Naive B cell (primary cell): ENCODE results near the gene VIM. TPM values are rescaled to one million over a fixed set of nuclear protein-coding genes. Genes with fewer than 3 reads are reported as not detected.

Experiments used
- ATAC-seq, 2 donors: fragments of 150-1000 bp; cut with Tn5 transposase; 2 replicates each; pipeline ENCODE4 v1.10.0; 2021; ENCODE audit warnings: low read depth in 2 of 2, mild to moderate bottlenecking in 2 of 2, moderate library complexity in 2 of 2
- DNase-seq: peaks from one replicate; pipeline ENCODE4 v3.0.0; 2022
- H3K27ac Mint-ChIP-seq, 6 donors: one replicate each; pipeline ENCODE4 v1.8.0; 2020 to 2022; ENCODE audit warnings: mild to moderate bottlenecking in 6 of 6, mixed read lengths in 6 of 6, moderate library complexity in 5 of 6, inconsistent platforms in 2 of 6
- H3K27me3 Mint-ChIP-seq, 3 donors: one replicate each; pipeline ENCODE4 v1.8.0; 2021 to 2022; ENCODE audit warnings: mixed read lengths in 3 of 3, mild to moderate bottlenecking in 1 of 3
- H3K36me3 Mint-ChIP-seq, 2 donors: one replicate each; pipeline ENCODE4 v1.8.0; 2020 to 2022; ENCODE audit warnings: mixed read lengths in 2 of 2, inconsistent platforms in 1 of 2, mild to moderate bottlenecking in 1 of 2
- H3K4me1 Mint-ChIP-seq, 3 donors: one replicate each; pipeline ENCODE4 v1.8.0; 2020 to 2022; ENCODE audit warnings: mixed read lengths in 3 of 3, inconsistent platforms in 1 of 3, mild to moderate bottlenecking in 1 of 3, moderate library complexity in 1 of 3
- H3K4me3 Mint-ChIP-seq, 8 donors: one replicate each; pipeline ENCODE4 v1.8.0; 2020 to 2022; ENCODE audit warnings: mild to moderate bottlenecking in 8 of 8, mixed read lengths in 8 of 8, moderate library complexity in 8 of 8, inconsistent platforms in 2 of 8
- H3K9me3 Mint-ChIP-seq, 7 donors: one replicate each; pipeline ENCODE4 v1.8.0; 2020 to 2022; ENCODE audit warnings: mixed read lengths in 7 of 7, mild to moderate bottlenecking in 5 of 7, inconsistent platforms in 2 of 7, moderate library complexity in 1 of 7
- polyA plus RNA-seq, 6 donors: library from polyadenylated mRNA; unstranded; fragments of 300-500 nt; fragmentation: Illumina TruSeq; gene quantifications; one replicate each; pipeline ENCODE4 v1.2.3, GENCODE V29; 2021; ENCODE audit warnings: low read depth in 6 of 6

VIM gene
- polyA plus RNA-seq, 6 donors from 2014 or later = 41.1 to 171 (median 131) TPM

DNA sequence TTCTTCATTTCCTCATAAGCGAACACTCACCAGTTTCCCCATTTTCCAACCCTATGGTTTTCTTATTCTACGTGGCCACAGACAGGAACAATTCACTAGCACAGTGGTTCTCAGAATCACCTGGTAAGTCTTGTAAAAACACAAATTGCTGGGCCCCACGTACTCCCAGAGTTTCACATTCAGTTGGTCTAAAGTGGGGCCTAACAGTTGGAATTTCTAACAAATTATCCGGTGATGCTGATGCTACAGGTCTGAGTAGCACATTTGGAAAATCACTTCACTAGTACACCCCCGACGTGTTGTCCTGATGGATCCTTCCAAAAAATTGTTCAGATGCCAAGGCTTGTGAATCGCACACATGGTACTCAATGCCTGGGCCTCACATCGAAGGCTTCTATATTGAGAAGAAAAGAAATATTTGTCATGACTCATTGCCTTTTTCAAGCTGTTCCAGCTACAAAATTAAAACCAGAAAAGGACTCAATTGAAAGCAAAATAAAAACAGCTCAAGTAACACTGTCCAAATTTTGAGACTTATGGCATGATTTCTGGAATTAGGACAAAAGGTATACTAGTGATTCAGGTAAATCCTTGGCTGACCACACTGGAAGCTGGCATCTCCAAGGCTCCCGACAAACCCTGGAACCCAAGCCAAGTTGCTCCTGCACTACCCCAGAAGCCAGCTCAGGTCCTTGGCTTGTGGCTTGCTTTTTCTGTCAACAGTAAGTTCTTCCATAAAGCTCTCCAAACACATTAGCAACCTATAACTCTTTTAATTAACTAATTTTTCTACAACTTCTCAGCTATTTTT, 12.9 kb upstream of the VIM start:
- no peak overlapping the region for H3K27ac Mint-ChIP-seq
- no peaks in the 10 kb centered on the region for H3K27me3 Mint-ChIP-seq
- ATAC-seq (no peak), DNase-seq (no peak)
- H3K36me3 Mint-ChIP-seq = no peaks in the 10 kb centered on the region
- H3K4me1 Mint-ChIP-seq = no peaks in the 10 kb centered on the region
- H3K4me3 Mint-ChIP-seq = no peak overlapping the region
- no peaks in the 10 kb centered on the region for H3K9me3 Mint-ChIP-seq

DNA sequence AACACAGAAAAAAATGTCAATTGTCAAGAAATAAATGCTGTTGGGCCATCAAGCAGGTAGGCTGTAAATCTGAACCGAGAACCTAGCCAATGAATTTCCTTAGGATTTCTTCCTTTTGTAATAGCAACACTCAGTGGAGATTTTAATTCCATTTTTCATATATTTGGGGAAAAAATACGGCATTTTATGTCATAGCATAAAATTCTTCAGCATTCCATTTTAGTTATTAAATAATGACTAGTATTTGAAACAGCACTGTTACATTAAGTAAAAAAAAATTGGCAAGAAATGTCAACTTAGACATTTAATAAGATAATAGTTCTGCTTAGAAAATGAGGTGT, 12.3 kb upstream of the VIM start:
- no peak overlapping the region for H3K4me3 Mint-ChIP-seq
- no peaks in the 10 kb centered on the region for H3K36me3 Mint-ChIP-seq
- H3K9me3 Mint-ChIP-seq = no peaks in the 10 kb centered on the region
- no peaks in the 10 kb centered on the region for H3K4me1 Mint-ChIP-seq
- ATAC-seq (no peak), DNase-seq (no peak)
- no peak overlapping the region for H3K27ac Mint-ChIP-seq
- H3K27me3 Mint-ChIP-seq = peaks cover 0 to under 1% (median 0%) of the 10 kb centered on the region in 3 donors

DNA sequence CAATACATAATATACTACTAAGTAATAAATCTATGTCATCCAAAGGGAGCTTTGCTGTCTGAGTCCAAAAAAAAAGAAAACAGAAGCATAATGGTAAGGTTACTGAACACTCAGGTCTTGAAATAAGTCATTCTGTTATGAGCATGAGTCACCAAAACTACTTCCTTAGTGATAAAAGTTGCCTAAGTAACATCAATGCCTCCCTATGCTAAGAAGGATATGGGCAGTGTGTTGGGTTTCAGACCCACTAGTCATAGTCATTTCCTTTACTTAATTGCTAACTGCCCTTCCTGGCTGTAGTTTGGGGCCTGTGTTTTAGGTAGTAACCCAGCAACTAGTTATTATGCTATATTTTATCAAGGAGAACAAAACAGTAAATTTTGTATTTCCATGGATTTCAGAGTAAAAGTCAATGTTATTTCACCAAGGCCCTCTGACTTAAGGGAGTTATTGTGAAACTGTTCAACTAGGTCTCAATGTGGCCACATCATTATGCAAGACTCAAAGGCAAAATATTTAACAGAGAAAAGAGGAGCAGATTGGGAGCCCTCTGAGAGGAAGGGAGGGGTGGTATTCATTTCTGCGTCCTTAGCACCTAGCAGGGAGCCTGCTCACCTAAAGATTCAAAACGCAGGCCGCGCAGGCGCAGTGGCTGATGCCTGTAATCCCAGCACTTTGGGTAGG, 11.7 kb upstream of the VIM start:
- H3K4me1 Mint-ChIP-seq = peaks cover 0 to 2% (median 0%) of the 10 kb centered on the region in 3 donors
- no peak overlapping the region for H3K4me3 Mint-ChIP-seq
- ATAC-seq = peak; percentile 21 to 61
- no peak for DNase-seq
- H3K36me3 Mint-ChIP-seq = no peaks in the 10 kb centered on the region
- H3K27me3 Mint-ChIP-seq = peaks cover 0 to 5% (median 0%) of the 10 kb centered on the region in 3 donors
- H3K9me3 Mint-ChIP-seq = no peaks in the 10 kb centered on the region
- H3K27ac Mint-ChIP-seq = no peak overlapping the region

DNA sequence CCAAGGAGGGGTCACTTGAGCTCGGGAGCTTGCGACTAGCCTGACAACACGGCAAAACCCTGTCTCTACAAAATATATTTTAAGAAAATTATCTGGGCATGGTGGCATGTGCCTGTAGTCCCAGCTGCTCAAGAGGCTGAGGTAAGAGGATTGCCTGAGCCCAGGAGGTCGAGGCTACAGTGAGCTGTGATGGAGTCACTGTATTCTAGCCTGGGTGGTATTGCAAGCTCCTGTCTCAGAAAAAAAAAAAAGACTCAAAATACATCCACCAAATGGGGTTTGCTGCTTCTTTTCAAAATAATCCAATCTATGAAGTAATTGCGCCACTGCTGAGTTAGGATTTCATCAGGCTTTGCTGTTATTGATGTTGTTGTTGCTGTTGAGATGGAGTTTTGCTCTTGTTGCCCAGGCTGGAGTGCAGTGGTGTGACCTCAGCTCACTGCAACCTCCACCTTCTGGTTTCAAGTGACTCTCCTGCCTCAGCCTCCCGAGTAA, 11.1 kb upstream of the VIM start:
- Mint-ChIP-seq H3K27ac (no peak overlapping the region), H3K27me3 (peaks cover 0 to 5% (median 0%) of the 10 kb centered on the region in 3 donors)

DNA sequence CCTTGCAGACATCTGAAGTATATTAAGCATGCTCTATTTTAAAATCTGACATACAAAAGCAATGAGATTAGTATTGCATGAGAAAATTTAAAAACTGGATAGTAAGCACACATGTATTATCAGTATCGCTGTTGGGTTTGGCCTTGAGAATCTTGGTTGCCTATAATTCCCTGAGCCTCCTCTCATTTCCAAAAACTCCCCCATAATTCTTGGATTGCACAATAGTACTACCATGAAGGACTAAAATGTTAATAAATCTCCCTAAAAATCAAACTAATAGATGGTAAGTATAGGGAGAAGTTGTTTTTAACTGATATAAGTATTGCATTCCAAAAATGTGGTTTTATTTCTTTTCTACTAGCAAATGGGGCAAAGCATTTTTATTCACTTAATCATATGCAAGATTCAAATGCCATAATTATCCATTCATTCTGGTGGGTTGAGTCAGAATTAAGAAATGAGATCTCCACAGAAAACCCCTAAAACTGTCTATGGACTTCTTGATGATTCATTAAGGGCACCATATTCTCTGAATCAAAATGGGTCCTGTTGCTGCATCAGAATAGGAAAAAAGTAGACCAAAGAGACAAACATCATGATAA, 10.3 kb upstream of the VIM start:
- no peaks in the 10 kb centered on the region for H3K9me3 Mint-ChIP-seq
- no peak overlapping the region for H3K4me3 Mint-ChIP-seq
- H3K27me3 Mint-ChIP-seq = peaks cover 0 to 11% (median 7%) of the 10 kb centered on the region in 3 donors
- no peak overlapping the region for H3K27ac Mint-ChIP-seq
- no peaks in the 10 kb centered on the region for H3K36me3 Mint-ChIP-seq
- peaks cover 5 to 6% (median 5%) of the 10 kb centered on the region in 3 donors for H3K4me1 Mint-ChIP-seq
- no peak for ATAC-seq
- DNase-seq = no peak

More for the DNA sequence above, 11.1 kb upstream of the VIM start:
- DNase-seq (no peak), ATAC-seq (no peak)
- Mint-ChIP-seq H3K4me3 (peak overlapping the region in 1 of 8 donors; percentile 66), H3K4me1 (peaks cover 0 to 2% (median 0%) of the 10 kb centered on the region in 3 donors), H3K9me3 (no peaks in the 10 kb centered on the region), H3K36me3 (no peaks in the 10 kb centered on the region)

DNA sequence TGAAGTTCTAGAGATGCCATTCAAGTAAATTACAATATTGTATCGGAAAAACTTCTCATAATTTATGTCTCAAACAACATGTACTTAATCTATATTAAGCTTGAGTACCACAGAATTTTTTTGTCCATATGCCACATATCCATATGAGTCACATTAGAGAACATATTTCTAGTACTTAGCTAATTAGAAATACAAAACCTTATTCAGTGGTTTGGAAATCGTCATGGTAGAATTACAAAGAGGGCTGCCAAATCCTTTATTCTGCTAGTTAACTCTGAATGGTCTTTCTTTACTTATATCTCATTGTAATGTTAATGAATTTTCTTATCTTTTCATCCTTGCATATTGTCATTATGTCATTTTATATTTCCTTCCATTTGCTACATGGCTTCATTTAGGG, 9.0 kb upstream of the VIM start:
- no peaks in the 10 kb centered on the region for H3K36me3 Mint-ChIP-seq
- H3K27me3 Mint-ChIP-seq = peaks cover 0 to 14% (median 7%) of the 10 kb centered on the region in 3 donors
- H3K4me3 Mint-ChIP-seq = no peak overlapping the region
- DNase-seq = no peak
- peaks cover 5 to 6% (median 5%) of the 10 kb centered on the region in 3 donors for H3K4me1 Mint-ChIP-seq
- no peaks in the 10 kb centered on the region for H3K9me3 Mint-ChIP-seq
- H3K27ac Mint-ChIP-seq = no peak overlapping the region
- no peak for ATAC-seq

GRCh38 chr10:17220652-17221100, 7.4 kb upstream of the VIM start:
- H3K4me1 Mint-ChIP-seq = peaks cover 5 to 15% (median 9%) of the 10 kb centered on the region in 3 donors
- no peak overlapping the region for H3K4me3 Mint-ChIP-seq
- no peak overlapping the region for H3K27ac Mint-ChIP-seq
- peaks cover 0 to 14% (median 7%) of the 10 kb centered on the region in 3 donors for H3K27me3 Mint-ChIP-seq
- no peak for DNase-seq
- ATAC-seq = no peak
- no peaks in the 10 kb centered on the region for H3K9me3 Mint-ChIP-seq
- no peaks in the 10 kb centered on the region for H3K36me3 Mint-ChIP-seq

- Mint-ChIP-seq H3K4me1 (peaks cover 18 to 30% (median 22%) of the 10 kb centered on the region in 3 donors), H3K27ac (no peak overlapping the region), H3K27me3 (peaks cover 0 to 14% (median 7%) of the 10 kb centered on the region in 3 donors), H3K9me3 (no peaks in the 10 kb centered on the region), H3K36me3 (no peaks in the 10 kb centered on the region), H3K4me3 (peak overlapping the region in 2 of 8 donors; percentile 1 to 53)
- DNase-seq = no peak
- ATAC-seq = no peak
Measured at GRCh38 chr10:17222329-17222728, 5.7 kb upstream of the VIM start.

DNA sequence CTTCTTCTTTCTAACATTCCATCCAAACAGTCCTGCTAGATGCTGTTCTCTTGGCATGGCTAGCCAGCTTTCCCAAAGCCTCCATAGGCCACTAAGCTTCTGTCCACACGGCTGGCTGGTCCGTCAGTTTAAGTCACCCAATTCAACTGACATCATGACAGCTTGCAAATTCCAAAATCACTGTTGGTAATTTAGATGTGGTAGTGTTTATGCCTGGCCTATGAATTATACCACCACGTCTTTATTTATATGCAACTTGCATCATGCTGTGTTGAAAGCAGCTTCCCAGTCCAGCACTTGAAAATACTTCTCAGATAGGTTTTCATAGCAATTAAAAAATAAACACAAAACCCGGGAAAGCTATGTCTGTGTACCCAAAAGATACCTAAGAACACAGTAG, 2.2 kb upstream of the VIM start:
- H3K4me3 Mint-ChIP-seq = no peak overlapping the region
- no peaks in the 10 kb centered on the region for H3K9me3 Mint-ChIP-seq
- peaks cover 31 to 54% (median 33%) of the 10 kb centered on the region in 3 donors for H3K4me1 Mint-ChIP-seq
- H3K27ac Mint-ChIP-seq = no peak overlapping the region
- ATAC-seq (no peak), DNase-seq (no peak)
- H3K27me3 Mint-ChIP-seq = peaks cover 0 to 13% (median 7%) of the 10 kb centered on the region in 3 donors
- no peaks in the 10 kb centered on the region for H3K36me3 Mint-ChIP-seq

DNA sequence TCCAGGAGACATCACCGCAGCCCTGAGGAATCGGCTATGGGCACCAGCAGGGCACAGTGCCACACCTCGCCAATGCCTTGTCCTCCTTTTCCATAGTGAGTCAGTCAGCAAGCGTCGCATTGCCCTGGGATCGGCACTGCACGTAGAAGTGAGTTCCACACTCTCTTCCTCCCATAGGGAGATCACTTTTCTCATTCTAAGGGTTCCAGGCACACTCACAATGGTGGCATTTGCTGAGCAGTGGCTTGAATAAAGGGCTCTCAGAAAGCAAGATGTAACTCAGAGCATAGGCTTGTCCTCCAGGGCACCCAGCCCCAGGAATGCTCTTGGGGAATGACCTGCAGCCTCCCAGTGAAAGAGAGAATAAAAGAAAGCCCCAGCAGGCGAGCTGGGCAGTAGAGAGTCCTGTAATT, 1.1 kb upstream of the VIM start:
- no peaks in the 10 kb centered on the region for H3K9me3 Mint-ChIP-seq
- ATAC-seq = no peak
- peaks cover 33 to 56% (median 37%) of the 10 kb centered on the region in 3 donors for H3K4me1 Mint-ChIP-seq
- peak overlapping the region; percentile 72 to 99 (median 95) for H3K4me3 Mint-ChIP-seq
- peaks cover 0 to 9% (median 7%) of the 10 kb centered on the region in 3 donors for H3K27me3 Mint-ChIP-seq
- peak overlapping the region in 4 of 6 donors; percentile 80 to 99 (median 96) for H3K27ac Mint-ChIP-seq
- no peaks in the 10 kb centered on the region for H3K36me3 Mint-ChIP-seq
- no peak for DNase-seq

GRCh38 chr10:17227367-17228090, 512 bp upstream of the VIM start:
- no peak for ATAC-seq
- H3K27ac Mint-ChIP-seq = peak overlapping the region; percentile 92 to 99 (median 96)
- H3K4me1 Mint-ChIP-seq = peaks cover 28 to 50% (median 35%) of the 10 kb centered on the region in 3 donors
- H3K9me3 Mint-ChIP-seq = no peaks in the 10 kb centered on the region
- H3K4me3 Mint-ChIP-seq = peak overlapping the region; percentile 76 to 99 (median 96)
- peak; percentile 54 for DNase-seq
- H3K27me3 Mint-ChIP-seq = peaks cover 0 to 4% (median 2%) of the 10 kb centered on the region in 3 donors
- H3K36me3 Mint-ChIP-seq = no peaks in the 10 kb centered on the region

GRCh38 chr10:17229016-17229716, 1.1 kb downstream of the VIM start:
- Mint-ChIP-seq H3K27me3 (no peaks in the 10 kb centered on the region), H3K36me3 (peaks cover 0 to 3% of the 10 kb centered on the region in 2 donors), H3K9me3 (no peaks in the 10 kb centered on the region), H3K4me1 (peaks cover 29 to 50% (median 37%) of the 10 kb centered on the region in 3 donors), H3K4me3 (peak overlapping the region; percentile 76 to 99 (median 96)), H3K27ac (peak overlapping the region; percentile 92 to 99 (median 98))
- ATAC-seq (peak; percentile 13 to 19), DNase-seq (peak; percentile 64)
